ENCODE measurements around the gene SORL1-AS1.

SORL1-AS1 gene

DNA sequence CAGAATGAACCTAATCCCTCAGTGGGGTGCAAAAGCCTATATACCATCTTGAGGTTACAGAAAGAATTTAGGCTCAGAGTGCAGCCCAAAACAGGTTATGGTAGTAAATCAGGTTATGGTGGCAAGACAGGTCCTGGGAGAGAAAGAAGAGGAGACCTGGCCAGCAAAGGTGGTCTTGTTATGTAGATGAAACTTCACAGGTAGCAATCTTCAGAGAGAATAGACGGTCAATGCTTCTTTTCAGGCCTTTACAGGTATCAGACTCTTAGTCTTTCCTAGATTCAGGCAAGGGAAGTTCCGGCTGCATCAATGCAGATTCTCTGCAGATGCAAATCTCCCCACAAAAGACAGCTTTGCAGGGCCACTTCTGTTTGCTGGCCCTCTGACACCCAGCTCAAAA is 46.5 kb downstream of the SORL1-AS1 start:
- ATAC-seq (ENCODE audit: low read depth), result no peak
- H3K4me3 ChIP-seq (ENCODE audit: insufficient read depth, low read depth, low read length), result no peak overlapping the region
- no peak overlapping the region for H3K27ac ChIP-seq (ENCODE audit: insufficient read depth, low read length)
- in situ Hi-C loops (cut with MboI; ENCODE audit: low sequenced_read_pairs) (no loop called here), intact Hi-C loops (cut with micrococcal nuclease) (no loop called here), dilution Hi-C loops (cut with HindIII; ENCODE audit: low sequenced_read_pairs, unreplicated experiment) (no loop called here)
- no peak overlapping the region for H2BK15ac ChIP-seq (ENCODE audit: low read depth, low read length)
- H2AK5ac ChIP-seq (ENCODE audit: low read depth, low read length), result no peak overlapping the region
- no peak overlapping the region for H3K23ac ChIP-seq (ENCODE audit: low read depth, low read length)
- no peak overlapping the region for H3K18ac ChIP-seq (ENCODE audit: low read depth, low read length)
- no peaks in the 10 kb centered on the region for H3K4me1 ChIP-seq (ENCODE audit: control insufficient read depth, insufficient read depth, low read length)
- H3K9ac ChIP-seq (ENCODE audit: low read depth, low read length), result no peak overlapping the region
- no TSS peak for BruUV-seq (replicated peaks)
- no peaks in the 10 kb centered on the region for H3K79me1 ChIP-seq (ENCODE audit: low read depth in 1 of 2, low read length in 2 of 2)
- H3K4me2 ChIP-seq (ENCODE audit: low read depth, low read length), result no peak overlapping the region
- no peaks in the 10 kb centered on the region for H4K20me1 ChIP-seq (ENCODE audit: insufficient read depth, low read length)
- peaks cover 5% of the 10 kb centered on the region; the same call in 1 of the 2 replicates for H3K27me3 ChIP-seq (ENCODE audit: control insufficient read depth, insufficient read depth, low read length)
- H3K56ac ChIP-seq (ENCODE audit: extremely low read depth, insufficient read depth, low read length), result no peak overlapping the region
- H3K36me3 ChIP-seq (ENCODE audit: control insufficient read depth, insufficient read depth, low read length), result no peaks in the 10 kb centered on the region
- no peak overlapping the region for H4K91ac ChIP-seq (ENCODE audit: insufficient read depth, low read depth, low read length)
- no peak overlapping the region for H2BK120ac ChIP-seq (ENCODE audit: low read depth, low read length)
- H2AK9ac ChIP-seq (replicated peaks; ENCODE audit: low read depth, low read length, poor library complexity), result no peak overlapping the region
- DNase-seq, result no peak
- TF ChIP-seq, protein P1, sequence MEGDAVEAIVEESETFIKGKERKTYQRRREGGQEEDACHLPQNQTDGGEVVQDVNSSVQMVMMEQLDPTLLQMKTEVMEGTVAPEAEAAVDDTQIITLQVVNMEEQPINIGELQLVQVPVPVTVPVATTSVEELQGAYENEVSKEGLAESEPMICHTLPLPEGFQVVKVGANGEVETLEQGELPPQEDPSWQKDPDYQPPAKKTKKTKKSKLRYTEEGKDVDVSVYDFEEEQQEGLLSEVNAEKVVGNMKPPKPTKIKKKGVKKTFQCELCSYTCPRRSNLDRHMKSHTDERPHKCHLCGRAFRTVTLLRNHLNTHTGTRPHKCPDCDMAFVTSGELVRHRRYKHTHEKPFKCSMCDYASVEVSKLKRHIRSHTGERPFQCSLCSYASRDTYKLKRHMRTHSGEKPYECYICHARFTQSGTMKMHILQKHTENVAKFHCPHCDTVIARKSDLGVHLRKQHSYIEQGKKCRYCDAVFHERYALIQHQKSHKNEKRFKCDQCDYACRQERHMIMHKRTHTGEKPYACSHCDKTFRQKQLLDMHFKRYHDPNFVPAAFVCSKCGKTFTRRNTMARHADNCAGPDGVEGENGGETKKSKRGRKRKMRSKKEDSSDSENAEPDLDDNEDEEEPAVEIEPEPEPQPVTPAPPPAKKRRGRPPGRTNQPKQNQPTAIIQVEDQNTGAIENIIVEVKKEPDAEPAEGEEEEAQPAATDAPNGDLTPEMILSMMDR (conservative IDR thresholded peaks at IDR 0.05; ENCODE audit: low read depth, low read length), result no peak
- no peak for TF ChIP-seq BHLHE40 (IDR thresholded peaks at IDR 0.05; ENCODE audit: low read depth, low read length)
- no peak overlapping the region for H2BK5ac ChIP-seq (ENCODE audit: low read depth, low read length, poor library complexity, severe bottlenecking)
- no peaks in the 10 kb centered on the region for H3K9me3 ChIP-seq (ENCODE audit: control insufficient read depth, insufficient read depth, low read length)
- H2BK20ac ChIP-seq (ENCODE audit: low read depth, low read length), result no peak overlapping the region
- no peak overlapping the region for H3K14ac ChIP-seq (replicated peaks; ENCODE audit: low read depth, low read length)
- no peak overlapping the region for H2AFZ ChIP-seq (replicated peaks; ENCODE audit: low read length, poor library complexity)
- H3K4ac ChIP-seq (ENCODE audit: low read depth, low read length), result no peak overlapping the region
- H4K5ac ChIP-seq (ENCODE audit: low read depth, low read length), result no peak overlapping the region
- H4K8ac ChIP-seq (ENCODE audit: low read depth in 2 of 2, low read length in 2 of 2), result no peak overlapping the region
- POLR2A ChIA-PET (ENCODE audit: unreplicated experiment), result no interaction called here
- 20% methylated on average over 1 of the region's 2 CpGs; no CpG with 5 or more reads in 1 of the 2 experiments for WGBS, 2 experiments (ENCODE audit: extremely low coverage in 2 of 2, insufficient read length in 1 of 2)
- no peaks in the 10 kb centered on the region for H3K9me1 ChIP-seq (ENCODE audit: insufficient read depth, low read length)
- CTCF ChIA-PET, result no interaction called here

All from IMR-90 (cell line).